Measurements from ENCODE around the gene PEX13. TPM values are rescaled to one million over a fixed set of nuclear protein-coding genes. Genes with fewer than 3 reads are reported as not detected.

The PEX13 gene
- total RNA-seq, 2 experiments from 2014 or later = 20.3 to 20.6 TPM

GRCh38 chr2:61045226-61045625, 27.7 kb downstream of the PEX13 start:
- Mint-ChIP-seq H3K9me3 (no peaks in the 10 kb centered on the region), H3K36me3 (ENCODE audit: low read depth) (peaks cover 45% of the 10 kb centered on the region), H3K4me3 (no peak overlapping the region), H3K27ac (no peak overlapping the region), H3K27me3 (no peaks in the 10 kb centered on the region), H3K4me1 (peaks cover 25% of the 10 kb centered on the region)
- POLR2A ChIA-PET = no interaction called here
- no peak for DNase-seq
- CTCF ChIA-PET = no interaction called here

- Mint-ChIP-seq H3K27me3 (no peaks in the 10 kb centered on the region), H3K4me3 (no peak overlapping the region), H3K9me3 (no peaks in the 10 kb centered on the region), H3K27ac (no peak overlapping the region), H3K4me1 (peaks cover 25% of the 10 kb centered on the region), H3K36me3 (ENCODE audit: low read depth) (peaks cover 43% of the 10 kb centered on the region)
- CTCF ChIA-PET = no interaction called here
- DNase-seq = no peak
- POLR2A ChIA-PET = no interaction called here
These were observed 28.5 kb downstream of the PEX13 start for GRCh38 chr2:61045999-61046398.

- H3K27me3 Mint-ChIP-seq = no peaks in the 10 kb centered on the region
- no peaks in the 10 kb centered on the region for H3K9me3 Mint-ChIP-seq
- no peak overlapping the region for H3K4me3 Mint-ChIP-seq
- CTCF ChIA-PET = no interaction called here
- H3K27ac Mint-ChIP-seq = no peak overlapping the region
- POLR2A ChIA-PET = no interaction called here
- no peaks in the 10 kb centered on the region for H3K4me1 Mint-ChIP-seq
- H3K36me3 Mint-ChIP-seq (ENCODE audit: low read depth) = peaks cover 16% of the 10 kb centered on the region
- no peak for DNase-seq
These were observed 38.0 kb downstream of the PEX13 start for GRCh38 chr2:61055557-61055956.

- ChIA-PET CTCF (no interaction called here), POLR2A (interaction anchor here (0.6 kb wide), 1 partner anchor 28 kb away, joined by 3 read pairs; no protein-coding TSS in a partner anchor)
- Mint-ChIP-seq H3K4me3 (no peak overlapping the region), H3K4me1 (no peaks in the 10 kb centered on the region), H3K27ac (no peak overlapping the region), H3K36me3 (ENCODE audit: low read depth) (peaks cover 16% of the 10 kb centered on the region), H3K27me3 (no peaks in the 10 kb centered on the region), H3K9me3 (no peaks in the 10 kb centered on the region)
- DNase-seq = no peak
These were observed 40.0 kb downstream of the PEX13 start for GRCh38 chr2:61057562-61057961.

GRCh38 chr2:61059382-61059781, 41.9 kb downstream of the PEX13 start:
- POLR2A ChIA-PET = interaction anchor here (1.3 kb wide), 1 partner anchor 9 kb away, joined by 3 read pairs; no protein-coding TSS in a partner anchor
- Mint-ChIP-seq H3K4me1 (peaks cover 1% of the 10 kb centered on the region), H3K27me3 (no peaks in the 10 kb centered on the region)

GRCh38 chr2:61065714-61066709, 48.5 kb downstream of the PEX13 start, which contains the start of gene SANBR:
Gene SANBR (plus strand): TSS chr2:61065871. CDS start chr2:61070351, 4,480 bp downstream.
- peak within 1 kb of the TSS; percentile 77 for H3K27ac Mint-ChIP-seq
- H3K36me3 Mint-ChIP-seq (ENCODE audit: low read depth) = peaks cover 3% of the 10 kb centered on the region
- ChIA-PET CTCF (interaction anchor here (1.2 kb wide), 1 partner anchor 14 kb away, joined by 3 read pairs; no protein-coding TSS in a partner anchor), POLR2A (interaction anchor here (1.0 to 3.8 kb wide), 6 partner anchors 49 to 473 kb away, joined by 3 to 26 read pairs (median 5); partner anchors contain the start of genes PEX13 and XPO1)
- no peaks in the 10 kb centered on the region for H3K27me3 Mint-ChIP-seq
- DNase-seq = peak; percentile 88
- H3K4me1 Mint-ChIP-seq = peaks cover 21% of the 10 kb centered on the region
- H3K4me3 Mint-ChIP-seq = peak within 1 kb of the TSS; percentile 93
- no peaks in the 10 kb centered on the region for H3K9me3 Mint-ChIP-seq

More at GRCh38 chr2:61059382-61059781, 41.9 kb downstream of the PEX13 start:
- CTCF ChIA-PET = no interaction called here
- no peak overlapping the region for H3K27ac Mint-ChIP-seq
- no peaks in the 10 kb centered on the region for H3K9me3 Mint-ChIP-seq
- no peak for DNase-seq
- H3K4me3 Mint-ChIP-seq = no peak overlapping the region
- H3K36me3 Mint-ChIP-seq (ENCODE audit: low read depth) = peaks cover 16% of the 10 kb centered on the region

- H3K4me3 Mint-ChIP-seq = no peak overlapping the region
- H3K36me3 Mint-ChIP-seq (ENCODE audit: low read depth) = peaks cover 27% of the 10 kb centered on the region
- no peaks in the 10 kb centered on the region for H3K9me3 Mint-ChIP-seq
- no peak for DNase-seq
- no peak overlapping the region for H3K27ac Mint-ChIP-seq
- ChIA-PET POLR2A (no interaction called here), CTCF (no interaction called here)
- H3K27me3 Mint-ChIP-seq = no peaks in the 10 kb centered on the region
- no peaks in the 10 kb centered on the region for H3K4me1 Mint-ChIP-seq
These were observed 56.6 kb downstream of the PEX13 start for GRCh38 chr2:61074100-61074499.

GRCh38 chr2:61085883-61086282, 68.4 kb downstream of the PEX13 start:
- CTCF ChIA-PET = no interaction called here
- peaks cover 14% of the 10 kb centered on the region for H3K36me3 Mint-ChIP-seq (ENCODE audit: low read depth)

GRCh38 chr2:61089797-61090196, 72.3 kb downstream of the PEX13 start:
- H3K9me3 Mint-ChIP-seq = no peaks in the 10 kb centered on the region
- POLR2A ChIA-PET = no interaction called here
- H3K27ac Mint-ChIP-seq = no peak overlapping the region
- peaks cover 10% of the 10 kb centered on the region for H3K36me3 Mint-ChIP-seq (ENCODE audit: low read depth)
- no peaks in the 10 kb centered on the region for H3K4me1 Mint-ChIP-seq
- CTCF ChIA-PET = no interaction called here
- H3K4me3 Mint-ChIP-seq = no peak overlapping the region
- no peaks in the 10 kb centered on the region for H3K27me3 Mint-ChIP-seq
- DNase-seq = no peak

More at GRCh38 chr2:61085883-61086282, 68.4 kb downstream of the PEX13 start:
- no peak for DNase-seq
- Mint-ChIP-seq H3K27ac (no peak overlapping the region), H3K4me3 (no peak overlapping the region), H3K27me3 (no peaks in the 10 kb centered on the region), H3K4me1 (no peaks in the 10 kb centered on the region), H3K9me3 (no peaks in the 10 kb centered on the region)
- POLR2A ChIA-PET = interaction anchor here (0.6 kb wide), 1 partner anchor 154 kb away, joined by 3 read pairs; no protein-coding TSS in a partner anchor

- H3K9me3 Mint-ChIP-seq = no peaks in the 10 kb centered on the region
- peaks cover 8% of the 10 kb centered on the region for H3K36me3 Mint-ChIP-seq (ENCODE audit: low read depth)
- ChIA-PET POLR2A (no interaction called here), CTCF (interaction anchor here (0.7 kb wide), 1 partner anchor 52 kb away, joined by 3 read pairs; no protein-coding TSS in a partner anchor)
- DNase-seq = no peak
- H3K4me1 Mint-ChIP-seq = no peaks in the 10 kb centered on the region
- no peaks in the 10 kb centered on the region for H3K27me3 Mint-ChIP-seq
- H3K27ac Mint-ChIP-seq = no peak overlapping the region
- H3K4me3 Mint-ChIP-seq = no peak overlapping the region
These were observed 72.9 kb downstream of the PEX13 start for GRCh38 chr2:61090386-61090921.

GRCh38 chr2:61091485-61091884, 74.0 kb downstream of the PEX13 start:
- no peaks in the 10 kb centered on the region for H3K9me3 Mint-ChIP-seq
- H3K27ac Mint-ChIP-seq = no peak overlapping the region
- no peak for DNase-seq
- ChIA-PET CTCF (interaction anchor here (0.6 kb wide), 1 partner anchor 319 kb away, joined by 3 read pairs; no protein-coding TSS in a partner anchor), POLR2A (no interaction called here)
- H3K36me3 Mint-ChIP-seq (ENCODE audit: low read depth) = peaks cover 13% of the 10 kb centered on the region
- no peaks in the 10 kb centered on the region for H3K27me3 Mint-ChIP-seq
- peaks cover 7% of the 10 kb centered on the region for H3K4me1 Mint-ChIP-seq
- H3K4me3 Mint-ChIP-seq = no peak overlapping the region

GRCh38 chr2:61096438-61096837, 78.9 kb downstream of the PEX13 start:
- ChIA-PET CTCF (no interaction called here), POLR2A (interaction anchor here (0.6 kb wide), 1 partner anchor 278 kb away, joined by 3 read pairs; no protein-coding TSS in a partner anchor)
- Mint-ChIP-seq H3K27me3 (no peaks in the 10 kb centered on the region), H3K36me3 (ENCODE audit: low read depth) (peaks cover 9% of the 10 kb centered on the region), H3K4me1 (peaks cover 7% of the 10 kb centered on the region), H3K27ac (no peak overlapping the region), H3K4me3 (no peak overlapping the region), H3K9me3 (no peaks in the 10 kb centered on the region)
- no peak for DNase-seq

- H3K4me1 Mint-ChIP-seq = peaks cover 7% of the 10 kb centered on the region
- H3K9me3 Mint-ChIP-seq = no peaks in the 10 kb centered on the region
- H3K4me3 Mint-ChIP-seq = no peak overlapping the region
- ChIA-PET POLR2A (no interaction called here), CTCF (no interaction called here)
- peaks cover 16% of the 10 kb centered on the region for H3K36me3 Mint-ChIP-seq (ENCODE audit: low read depth)
- no peak for DNase-seq
- H3K27me3 Mint-ChIP-seq = no peaks in the 10 kb centered on the region
- no peak overlapping the region for H3K27ac Mint-ChIP-seq
These were observed 83.3 kb downstream of the PEX13 start for GRCh38 chr2:61100801-61101200.
